GM23248 (cell line): ENCODE results near the gene NINJ1. TPM values are rescaled to one million over a fixed set of nuclear protein-coding genes. Genes with fewer than 3 reads are reported as not detected.

Experiments
- DNase-seq: peaks from one replicate; pipeline ENCODE4 v3.0.0-alpha.2; 2015
- H2AFZ ChIP-seq: fragments of 200-600 bp; sonication (generic); 2 replicates; pipeline ENCODE4 v1.6.1; 2016; ENCODE audit warnings: antibody characterized with exemption
- H3F3A ChIP-seq: fragments of 200-600 bp; sonication (generic); 2 replicates; pipeline ENCODE4 v1.6.1; 2016; ENCODE audit warnings: mild to moderate bottlenecking, antibody characterized with exemption, mixed run types; ENCODE audit not compliant: insufficient read depth
- H3K27ac ChIP-seq: fragments of 200-600 bp; sonication (generic); 2 replicates; pipeline ENCODE4 v1.5.1; 2016; ENCODE audit warnings: mild to moderate bottlenecking
- H3K27me3 ChIP-seq: fragments of 200-600 bp; sonication (generic); replicated peaks from 2 replicates; pipeline ENCODE4 v1.6.1; 2016; ENCODE audit warnings: mild to moderate bottlenecking; ENCODE audit not compliant: insufficient read depth
- H3K36me3 ChIP-seq: fragments of 200-600 bp; sonication (generic); 2 replicates; pipeline ENCODE4 v1.6.1; 2016; ENCODE audit warnings: low read depth, mild to moderate bottlenecking
- H3K4me1 ChIP-seq: fragments of 200-600 bp; sonication (generic); 2 replicates; pipeline ENCODE4 v1.6.1; 2016; ENCODE audit warnings: mild to moderate bottlenecking; ENCODE audit not compliant: insufficient read depth
- H3K4me2 ChIP-seq: fragments of 200-600 bp; sonication (generic); one replicate; pipeline ENCODE4 v1.6.1; 2016; ENCODE audit warnings: mild to moderate bottlenecking; ENCODE audit not compliant: unreplicated experiment
- H3K4me3 ChIP-seq: fragments of 200-600 bp; sonication (generic); 2 replicates; pipeline ENCODE4 v1.5.1; 2016; ENCODE audit warnings: mild to moderate bottlenecking
- H3K79me2 ChIP-seq: fragments of 200-600 bp; sonication (generic); 2 replicates; pipeline ENCODE4 v1.6.1; 2016; ENCODE audit warnings: mild to moderate bottlenecking; ENCODE audit not compliant: insufficient read depth
- H3K9ac ChIP-seq: fragments of 200-600 bp; sonication (generic); 2 replicates; pipeline ENCODE4 v1.6.1; 2016; ENCODE audit warnings: mild to moderate bottlenecking
- H3K9me2 ChIP-seq: fragments of 200-600 bp; sonication (generic); 2 replicates; pipeline ENCODE4 v1.6.1; 2016; ENCODE audit warnings: mixed run types, mild to moderate bottlenecking, moderate library complexity; ENCODE audit not compliant: insufficient read depth
- H3K9me3 ChIP-seq: fragments of 200-600 bp; sonication (generic); one replicate; pipeline ENCODE4 v1.6.1; 2017; ENCODE audit warnings: low read depth
- H4K20me1 ChIP-seq: fragments of 200-600 bp; sonication (generic); 2 replicates; pipeline ENCODE4 v1.6.0; 2016; ENCODE audit not compliant: insufficient read depth
- EZH2 ChIP-seq: fragments of 200-600 bp; sonication (generic); IDR thresholded peaks from 2 replicates; pipeline ENCODE4 v1.6.1; 2018; ENCODE audit warnings: antibody characterized with exemption, mild to moderate bottlenecking; ENCODE audit not compliant: insufficient read depth, poor library complexity, severe bottlenecking
- EZH2phosphoT487 ChIP-seq: fragments of 200-600 bp; sonication (generic); IDR thresholded peaks from 2 replicates; pipeline ENCODE4 v1.6.1; 2018; ENCODE audit warnings: antibody characterized with exemption, moderate library complexity, mild to moderate bottlenecking, low read depth; ENCODE audit not compliant: insufficient read depth
- WGBS, 2 experiments: methylation state at CpG; one replicate each; pipeline ENCODE4 v1.1.6; 2015 to 2017; ENCODE audit warnings: low lambda C conversion rate in 2 of 2, low coverage in 1 of 2; ENCODE audit errors: missing lambda C conversion rate in 2 of 2; 5-methylcytosine and 5-hydroxymethylcytosine counted together
- in situ Hi-C: fragments of 300-500 bp; cut with MboI; formaldehyde crosslinking; loops from 2 replicates; pipeline ENCODE4 v1.15.0; 2020
- polyA plus RNA-seq: library from polyadenylated mRNA; unstranded; fragments of >200 nt; fragmentation: Nextera tagmentation; extraction: Ambion mirVana; gene quantifications from 2 replicates; pipeline ENCODE4 v1.2.1, GENCODE V29; 2016
- total RNA-seq: library from RNA; depleted of rRNA; stranded (reverse); fragments of >200 nt; shearing (Covaris generic); gene quantifications from 2 replicates; pipeline ENCODE4 v1.2.3, GENCODE V29; 2014

NINJ1 gene
- total and polyA plus RNA-seq, 2 experiments from 2014 or later: 24.9 to 44.2 TPM

GRCh38 chr9:93088656-93089015, 45.4 kb downstream of the NINJ1 start:
- in situ Hi-C loops: no loop called here
- Histone ChIP-seq H3F3A (peaks cover 34% of the 10 kb centered on the region), H2AFZ (no peak overlapping the region), H3K4me1 (peaks cover 7% of the 10 kb centered on the region; the same call in 1 of the 2 replicates), H3K9me3 (no peaks in the 10 kb centered on the region), H3K4me3 (no peak overlapping the region), H3K27ac (no peak overlapping the region), H3K79me2 (no peaks in the 10 kb centered on the region), H3K27me3 (no peaks in the 10 kb centered on the region), H3K9me2 (no peaks in the 10 kb centered on the region), H4K20me1 (no peaks in the 10 kb centered on the region), H3K36me3 (no peaks in the 10 kb centered on the region), H3K4me2 (no peak overlapping the region), H3K9ac (no peak overlapping the region)
- no peak for DNase-seq
- TF ChIP-seq EZH2phosphoT487 (no peak), EZH2 (no peak)
- 52 to 54% methylated on average over 4 of the region's 4 CpGs for WGBS, 2 experiments

- DNase-seq: no peak
- WGBS, 2 experiments: 65 to 71% methylated on average over 12 of the region's 12 CpGs
- Histone ChIP-seq H3K4me2 (no peak overlapping the region), H3K9me3 (no peaks in the 10 kb centered on the region), H3K9me2 (no peaks in the 10 kb centered on the region), H3K27me3 (no peaks in the 10 kb centered on the region), H3K4me1 (peaks cover 7% of the 10 kb centered on the region; the same call in 1 of the 2 replicates), H3K27ac (no peak overlapping the region), H2AFZ (no peak overlapping the region), H3K9ac (no peak overlapping the region), H3K79me2 (no peaks in the 10 kb centered on the region), H3K36me3 (no peaks in the 10 kb centered on the region), H3F3A (peaks cover 29% of the 10 kb centered on the region), H4K20me1 (no peaks in the 10 kb centered on the region), H3K4me3 (no peak overlapping the region)
- TF ChIP-seq EZH2phosphoT487: no peak
- TF ChIP-seq EZH2: no peak
- in situ Hi-C loops: no loop called here
These were observed 45.9 kb downstream of the NINJ1 start for GRCh38 chr9:93087971-93088655.

- Histone ChIP-seq H3K36me3 (no peaks in the 10 kb centered on the region), H4K20me1 (no peaks in the 10 kb centered on the region), H3K79me2 (no peaks in the 10 kb centered on the region), H3K4me3 (no peak overlapping the region), H3K9ac (no peak overlapping the region), H3K27ac (no peak overlapping the region), H3K4me1 (no peaks in the 10 kb centered on the region), H3K4me2 (no peak overlapping the region), H3K9me3 (no peaks in the 10 kb centered on the region), H3K9me2 (no peaks in the 10 kb centered on the region), H3F3A (peaks cover 17% of the 10 kb centered on the region), H2AFZ (no peak overlapping the region), H3K27me3 (no peaks in the 10 kb centered on the region)
- in situ Hi-C loops: no loop called here
- TF ChIP-seq EZH2: no peak
- TF ChIP-seq EZH2phosphoT487: no peak
- 67 to 75% methylated on average over 8 of the region's 8 CpGs for WGBS, 2 experiments
- DNase-seq: no peak
These were observed 47.4 kb downstream of the NINJ1 start for GRCh38 chr9:93086447-93087224.

GRCh38 chr9:93085676-93086075, 48.4 kb downstream of the NINJ1 start:
- Histone ChIP-seq H3K4me1 (no peaks in the 10 kb centered on the region), H3K9ac (no peak overlapping the region), H3F3A (peaks cover 9% of the 10 kb centered on the region), H3K4me3 (no peak overlapping the region), H4K20me1 (no peaks in the 10 kb centered on the region), H3K36me3 (no peaks in the 10 kb centered on the region), H2AFZ (no peak overlapping the region), H3K79me2 (no peaks in the 10 kb centered on the region), H3K27me3 (no peaks in the 10 kb centered on the region), H3K9me3 (no peaks in the 10 kb centered on the region), H3K9me2 (no peaks in the 10 kb centered on the region), H3K27ac (no peak overlapping the region), H3K4me2 (no peak overlapping the region)
- DNase-seq: no peak
- WGBS, 2 experiments: 79 to 89% methylated on average over 4 of the region's 4 CpGs
- in situ Hi-C loops: no loop called here
- TF ChIP-seq EZH2: no peak
